ENCODE measurements around the gene ECM2.

ECM2 gene

DNA sequence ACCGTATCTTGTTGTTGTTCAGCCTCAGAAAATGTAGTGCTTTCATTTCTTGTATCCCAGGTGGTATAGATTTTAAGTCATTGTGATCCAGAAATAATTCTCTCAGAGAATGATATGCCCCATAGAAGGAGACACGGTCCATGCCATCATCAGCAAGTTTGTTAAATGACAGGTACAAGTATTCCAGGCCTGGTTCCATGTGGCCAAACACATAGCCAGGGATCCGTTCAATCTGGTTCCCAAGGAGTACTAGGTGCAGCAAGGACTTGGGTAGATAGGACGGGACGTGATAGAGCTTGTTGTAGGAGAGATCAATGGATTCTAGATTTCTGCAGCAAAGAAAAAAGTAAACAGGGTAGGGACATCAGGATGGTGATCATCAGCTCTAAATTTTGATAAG is 35.1 kb downstream of the ECM2 start:
- DNase-seq (ENCODE audit: low read depth): no peak

DNA sequence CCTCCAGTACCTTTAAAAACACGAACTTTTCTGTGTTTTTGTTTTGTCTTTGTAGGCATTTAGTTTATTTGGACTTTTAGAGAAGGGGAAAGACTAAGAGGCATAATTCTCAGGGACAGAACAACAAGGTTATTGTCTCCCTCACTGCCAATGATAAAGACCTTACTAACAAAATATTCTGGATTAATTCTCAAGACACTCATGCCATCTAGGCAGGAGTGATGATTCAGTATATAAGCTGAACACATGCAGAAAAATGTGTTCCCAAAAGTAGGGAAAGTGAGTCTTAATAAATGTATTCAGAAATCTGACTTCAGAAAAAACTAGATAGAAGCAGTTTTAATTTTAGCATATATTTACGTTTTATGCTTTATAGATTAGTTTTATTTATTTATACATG is 36.1 kb downstream of the ECM2 start:
- no peak for DNase-seq (ENCODE audit: low read depth)

DNA sequence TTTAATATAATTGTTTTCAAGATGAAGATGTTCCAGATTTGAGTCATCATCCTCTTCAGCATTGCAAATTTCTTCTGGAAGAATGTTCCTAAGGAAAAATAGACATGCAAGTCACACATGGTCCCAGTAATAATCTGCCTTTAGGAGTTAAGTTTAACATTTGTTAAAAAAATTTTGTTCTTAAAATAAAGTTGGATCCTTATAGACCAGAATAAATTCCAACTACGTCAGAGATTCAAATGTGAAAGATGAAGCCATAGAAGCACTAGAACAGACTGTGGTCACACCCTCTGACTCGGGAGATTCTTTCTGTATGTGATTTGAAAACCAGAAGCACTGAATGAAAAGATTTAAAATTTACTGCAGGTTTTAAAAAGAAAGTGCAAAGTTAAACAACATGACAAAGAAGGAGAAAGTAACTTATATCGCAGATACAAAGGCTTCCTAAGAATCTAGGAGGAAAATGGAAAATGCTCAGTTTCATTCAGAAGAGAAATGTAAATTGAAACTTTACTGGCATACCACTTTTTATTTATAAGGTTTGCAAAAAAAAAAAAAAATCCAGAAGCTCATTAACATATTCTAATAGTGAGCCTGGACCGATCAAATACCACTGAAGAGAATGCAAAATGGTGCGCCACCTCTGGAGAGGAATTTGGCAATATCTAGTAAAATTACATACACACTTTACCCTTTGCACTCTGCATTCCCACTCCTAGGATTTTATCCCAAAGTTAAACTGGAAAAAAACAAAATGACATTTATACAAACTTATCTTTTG is 39.2 kb downstream of the ECM2 start:
- no peak for DNase-seq (ENCODE audit: low read depth)

DNA sequence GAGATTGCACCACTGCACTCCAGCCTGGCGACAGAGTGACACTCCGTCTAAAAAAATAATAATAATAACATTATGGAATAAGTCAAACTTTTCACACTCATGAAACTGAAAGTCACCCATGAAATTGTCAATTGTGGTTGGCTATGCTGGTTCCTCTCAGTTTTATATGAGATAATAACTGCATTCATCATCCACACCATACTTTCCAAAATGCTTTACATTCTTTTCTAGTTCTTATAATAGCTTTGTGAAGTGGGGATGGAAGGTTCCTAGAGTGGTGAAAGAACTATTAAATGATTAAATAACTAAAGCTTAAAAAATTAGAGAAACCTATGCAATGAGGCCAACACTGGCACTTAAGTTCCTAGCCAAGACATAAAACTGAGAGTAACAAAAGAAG is 40.9 kb downstream of the ECM2 start:
- no peak for DNase-seq (ENCODE audit: low read depth)

DNA sequence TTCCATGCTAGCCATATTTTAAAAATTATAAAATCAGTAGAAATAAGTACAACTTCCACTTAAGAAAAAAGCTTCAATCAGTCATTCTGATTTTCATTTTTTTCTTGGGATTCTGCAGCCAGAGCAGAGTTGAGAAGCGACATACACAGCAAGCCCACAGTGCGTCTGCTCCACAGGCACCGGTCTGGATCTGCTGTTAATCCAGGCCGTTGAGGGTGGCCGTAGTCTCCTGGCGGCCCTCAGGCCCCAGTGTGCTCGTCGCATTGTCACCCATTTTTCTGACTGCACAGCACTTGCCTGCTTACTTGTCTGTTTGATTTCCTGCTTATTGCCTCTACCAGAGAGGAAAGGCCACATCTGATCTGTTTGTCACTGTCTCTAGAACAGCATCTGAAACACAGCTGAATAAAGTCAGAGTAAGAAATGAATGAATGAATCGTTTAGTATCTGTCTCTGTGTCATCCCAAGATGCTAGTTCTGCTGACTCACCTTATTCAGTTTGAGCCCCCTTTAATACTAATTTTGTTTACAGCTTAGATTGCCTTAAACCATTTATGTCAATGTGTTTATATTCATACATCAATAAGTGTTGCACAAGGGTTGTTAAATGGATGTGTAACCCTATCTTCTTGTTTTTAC is 41.9 kb downstream of the ECM2 start:
- no peak for DNase-seq (ENCODE audit: low read depth)

DNA sequence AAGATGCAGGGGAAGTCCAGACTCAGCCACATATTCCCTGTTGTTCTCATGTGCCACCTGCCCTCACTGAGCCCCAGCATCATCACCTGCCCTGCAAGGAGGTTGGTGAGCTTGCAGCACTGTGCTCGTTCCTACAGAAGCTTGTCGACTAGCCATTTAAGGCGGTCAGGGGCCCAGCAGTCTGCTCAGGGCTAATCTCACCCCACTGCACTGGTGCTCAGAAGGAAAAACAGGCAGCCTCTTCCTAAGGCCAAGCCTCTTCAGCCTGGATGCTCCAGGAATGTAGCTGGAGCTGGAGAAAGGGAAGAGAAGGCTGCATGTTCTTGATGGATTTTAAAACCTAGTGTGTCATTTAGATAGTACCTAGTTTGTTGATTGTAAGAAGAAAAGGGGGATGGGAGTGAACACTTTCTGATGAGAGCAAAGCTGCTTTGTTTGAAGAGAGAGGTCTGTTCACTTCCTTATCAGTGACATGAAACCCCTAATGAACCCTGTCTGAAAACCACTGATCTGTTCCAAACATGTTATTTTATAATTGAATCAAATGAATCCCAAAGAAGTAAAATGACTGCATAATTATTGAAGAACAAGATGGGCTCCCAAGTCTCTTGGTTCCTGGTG is 42.9 kb downstream of the ECM2 start:
- no peak for DNase-seq (ENCODE audit: low read depth)

DNA sequence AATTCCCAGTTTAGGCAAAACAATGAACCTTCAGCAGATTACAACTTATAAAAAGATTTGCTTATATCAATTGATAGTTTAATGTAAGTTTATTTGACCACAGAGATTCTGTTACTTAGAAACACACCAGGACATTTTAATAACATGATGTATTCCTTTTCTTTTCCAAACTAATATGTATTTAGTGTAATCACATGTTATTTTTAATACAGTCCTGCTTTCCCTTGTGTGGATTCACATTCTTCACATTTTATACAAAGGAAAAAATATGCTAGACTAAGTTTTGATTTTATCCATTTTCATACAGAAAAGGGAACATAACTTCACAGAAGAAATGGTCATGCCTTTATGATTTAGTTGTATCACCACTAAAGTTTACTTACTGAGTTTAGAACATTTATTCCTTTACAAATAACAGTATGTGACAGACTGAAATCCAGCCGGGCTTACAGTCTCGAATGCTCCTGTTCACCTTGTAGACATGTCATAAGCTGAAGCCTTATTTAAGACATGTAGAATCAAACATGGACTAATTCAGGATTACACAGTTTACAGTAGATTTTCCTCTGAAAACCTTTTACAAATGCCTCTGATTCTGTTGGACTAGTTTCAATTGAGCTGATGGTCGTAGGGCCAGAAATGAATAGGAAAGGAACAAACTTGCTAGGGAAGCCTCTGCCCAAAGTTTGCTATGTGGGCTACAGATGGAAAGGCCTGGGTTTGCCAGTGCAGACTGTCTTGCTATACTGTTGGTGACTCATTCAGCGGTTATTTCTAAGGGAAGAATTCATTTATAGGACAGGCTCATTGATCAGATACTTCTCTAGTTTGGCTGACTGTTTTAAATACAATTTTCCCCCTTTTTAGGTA is 46.9 kb downstream of the ECM2 start:
- no peak for DNase-seq (ENCODE audit: low read depth)

DNA sequence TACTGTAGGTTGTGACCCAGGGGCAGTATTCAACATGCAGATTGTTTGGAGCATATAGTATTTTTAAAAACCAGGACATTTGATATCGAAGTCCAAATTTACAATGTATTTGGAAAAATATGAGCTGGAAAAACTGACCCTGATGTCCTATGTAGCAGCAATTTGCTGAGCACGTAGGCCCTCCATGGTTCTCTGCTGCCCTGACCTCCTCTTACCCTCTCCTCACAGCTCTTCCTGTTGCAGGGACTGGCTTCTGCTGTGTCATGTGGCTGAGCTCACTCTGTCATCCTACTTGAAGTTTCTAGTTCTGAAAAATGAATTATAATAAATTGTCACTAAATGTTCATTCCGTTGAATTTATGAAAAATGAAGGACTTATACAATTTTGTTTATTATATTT is 49.4 kb downstream of the ECM2 start:
- DNase-seq (ENCODE audit: low read depth): no peak

DNA sequence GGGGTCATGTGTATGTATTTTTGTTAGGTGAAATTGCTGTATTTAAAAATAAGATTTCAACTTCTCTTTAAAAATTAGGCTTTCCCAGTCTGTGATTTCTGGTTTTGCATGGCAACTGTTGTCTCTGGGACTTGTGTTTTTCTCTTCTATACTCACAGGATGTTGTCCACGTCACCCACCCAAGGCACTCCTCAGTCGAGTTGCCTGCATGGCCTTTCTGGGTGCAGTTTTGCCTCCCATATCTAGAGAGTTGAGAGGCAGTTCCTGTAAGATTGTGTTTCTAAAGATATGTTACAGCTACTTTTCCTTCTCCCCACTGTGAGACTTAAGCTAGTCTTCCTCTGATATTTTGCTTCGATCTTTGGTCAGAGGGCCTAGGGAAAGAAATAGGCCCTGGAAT is 51.2 kb downstream of the ECM2 start:
- no peak for DNase-seq (ENCODE audit: low read depth)

DNA sequence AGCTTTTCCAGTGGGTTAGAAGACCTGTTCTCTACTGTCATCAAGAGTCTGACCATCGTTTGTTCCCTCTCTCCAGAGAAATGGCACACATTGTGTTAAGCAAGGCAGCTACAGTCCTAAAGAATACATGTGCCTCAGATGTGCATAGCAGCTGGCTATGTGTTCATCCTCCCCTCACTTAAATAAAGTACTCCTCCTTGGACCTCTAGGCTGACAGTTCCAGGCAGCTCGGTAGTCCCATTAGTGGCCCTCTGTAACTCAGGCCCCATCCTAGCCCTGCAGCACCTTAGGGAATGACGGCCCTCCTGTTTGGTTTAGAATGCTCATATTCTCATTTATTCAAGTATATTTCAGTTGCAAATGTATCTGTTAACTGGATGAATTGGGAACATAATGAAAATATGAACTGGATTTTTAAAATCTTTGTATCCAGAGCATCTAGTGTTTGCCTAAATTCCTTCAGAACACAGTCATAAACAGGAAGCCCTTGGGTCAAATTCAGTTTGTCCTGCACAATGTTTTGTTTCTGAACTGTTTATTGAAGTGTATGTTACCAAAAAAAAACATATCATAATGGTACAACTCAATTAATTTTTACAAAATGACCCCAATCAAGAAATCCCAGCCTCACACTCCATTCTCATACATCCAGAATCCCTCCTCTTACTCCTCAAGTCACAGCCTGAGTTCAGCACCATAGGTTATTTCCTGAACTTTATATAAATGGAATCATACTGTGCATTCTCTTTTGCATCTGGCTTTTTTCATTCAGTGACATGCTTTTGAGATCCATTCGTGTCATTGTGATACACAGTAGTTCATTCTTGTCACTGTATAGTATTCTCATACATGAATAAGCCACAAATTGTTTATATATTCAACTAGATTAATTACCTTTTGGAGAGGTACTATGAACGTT is 51.9 kb downstream of the ECM2 start:
- no peak for DNase-seq (ENCODE audit: low read depth)

DNA sequence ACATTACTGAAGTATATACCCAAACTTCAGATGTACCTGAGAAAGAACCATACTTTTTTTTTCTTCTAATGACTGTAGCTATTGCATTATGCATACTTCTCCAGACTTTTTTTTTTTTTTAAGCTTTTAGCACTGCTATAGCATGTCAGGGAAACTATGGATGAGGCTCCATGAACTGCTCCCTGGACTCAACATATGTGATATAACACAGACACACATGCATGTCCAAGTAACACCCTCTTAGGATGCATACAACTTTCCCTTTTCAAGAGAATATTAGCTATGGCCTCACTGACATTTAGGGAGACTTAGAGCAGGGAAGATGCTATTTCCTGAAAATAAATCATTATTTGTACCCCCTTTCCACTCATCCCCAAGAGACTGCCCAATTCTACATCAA is 53.0 kb downstream of the ECM2 start:
- DNase-seq (ENCODE audit: low read depth): no peak

DNA sequence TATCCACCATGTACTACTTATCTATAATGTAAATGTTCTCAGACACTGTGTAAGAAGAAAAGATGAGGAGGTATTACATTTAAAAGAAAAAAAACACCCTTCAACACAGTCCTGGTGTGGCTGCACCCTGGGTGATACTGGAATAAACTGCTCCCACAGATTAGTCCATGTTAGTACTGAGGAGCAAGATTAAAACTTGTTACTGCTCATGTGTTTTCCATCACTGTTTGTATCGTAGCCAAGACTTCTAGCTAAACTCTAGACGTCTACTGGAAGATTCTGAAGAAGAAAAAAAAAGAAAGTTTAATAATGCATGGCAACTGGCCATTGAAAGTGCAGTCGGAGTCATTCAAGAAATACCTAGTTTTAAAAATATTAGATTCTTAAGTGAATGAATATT is 53.5 kb downstream of the ECM2 start, which contains the start of gene ASPN:
Gene ASPN (minus strand): TSS at position 178 of the 400 bp plus-strand sequence.
- DNase-seq (ENCODE audit: low read depth): no peak

DNA sequence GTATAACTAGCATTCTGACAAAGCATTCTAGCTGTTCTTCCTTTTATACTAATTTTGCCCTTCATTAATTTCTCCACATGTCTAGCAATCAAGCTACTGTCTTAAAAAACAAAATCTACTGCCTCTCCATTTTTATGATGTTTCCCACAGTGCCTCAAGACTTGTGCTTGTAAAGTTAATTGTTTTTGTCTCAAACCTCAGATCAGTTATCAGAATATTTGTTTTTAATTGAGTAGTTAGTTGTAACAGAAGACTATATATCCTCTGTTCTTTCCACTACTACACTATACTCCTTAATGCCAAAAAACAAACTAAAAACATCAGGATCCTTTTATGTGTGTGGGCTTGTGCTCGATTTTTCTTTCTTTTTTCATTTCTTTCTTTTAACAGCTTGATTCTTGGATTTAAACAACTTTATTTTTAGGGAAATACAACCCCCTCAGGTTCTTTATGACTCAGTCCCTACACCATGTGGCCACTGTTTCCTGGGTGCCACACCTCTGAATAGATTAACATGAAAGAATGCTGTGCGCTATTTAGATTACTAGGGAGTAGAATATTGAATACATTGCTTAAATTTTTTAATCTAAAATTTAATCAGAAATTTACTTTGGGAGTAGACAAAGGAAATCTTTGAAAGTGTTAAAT is 54.7 kb downstream of the ECM2 start:
- no peak for DNase-seq (ENCODE audit: low read depth)

DNA sequence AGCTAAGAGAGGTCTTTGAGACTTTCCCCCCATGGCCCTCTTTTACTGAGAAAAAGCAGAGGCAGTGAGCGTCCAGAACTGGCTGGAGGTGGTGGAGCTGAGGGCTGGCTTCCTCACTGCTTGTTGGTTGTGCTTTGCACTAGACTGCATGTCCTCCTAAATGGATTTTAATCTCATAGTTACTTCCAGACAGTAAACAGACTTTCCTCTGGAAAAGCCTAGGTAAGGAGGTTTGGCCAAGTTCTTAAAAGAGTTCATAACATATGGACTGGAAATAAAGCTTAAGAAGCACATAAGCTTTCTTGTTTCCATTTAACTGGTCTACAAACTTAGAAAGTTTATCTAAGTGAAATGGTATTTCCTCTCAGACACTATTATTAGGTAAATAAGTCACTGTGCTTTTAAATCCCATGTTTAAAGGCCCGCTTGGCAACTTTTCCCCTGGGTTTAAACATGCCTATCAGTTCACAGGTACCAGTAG is 55.5 kb downstream of the ECM2 start:
- DNase-seq (ENCODE audit: low read depth): no peak

DNA sequence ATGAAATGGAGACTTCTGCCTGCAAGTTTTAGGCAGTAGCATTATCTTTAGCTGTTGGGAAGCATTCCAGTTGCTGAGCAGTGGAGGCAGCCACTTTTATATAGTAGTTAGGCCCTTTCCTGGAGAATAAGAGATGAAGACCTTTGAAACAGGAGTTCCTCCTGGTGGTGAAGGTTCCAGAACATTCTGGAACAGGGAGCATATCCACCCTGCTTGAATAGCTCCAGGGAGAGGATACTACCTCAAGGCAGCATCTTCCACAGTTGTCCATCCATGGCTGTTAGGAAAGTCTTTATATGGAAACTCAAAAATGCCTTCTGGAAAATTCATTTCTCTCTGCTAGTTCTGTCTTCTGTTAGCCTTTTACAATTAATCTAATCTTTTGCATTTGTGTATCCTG is 56.4 kb downstream of the ECM2 start:
- DNase-seq (ENCODE audit: low read depth): no peak

DNA sequence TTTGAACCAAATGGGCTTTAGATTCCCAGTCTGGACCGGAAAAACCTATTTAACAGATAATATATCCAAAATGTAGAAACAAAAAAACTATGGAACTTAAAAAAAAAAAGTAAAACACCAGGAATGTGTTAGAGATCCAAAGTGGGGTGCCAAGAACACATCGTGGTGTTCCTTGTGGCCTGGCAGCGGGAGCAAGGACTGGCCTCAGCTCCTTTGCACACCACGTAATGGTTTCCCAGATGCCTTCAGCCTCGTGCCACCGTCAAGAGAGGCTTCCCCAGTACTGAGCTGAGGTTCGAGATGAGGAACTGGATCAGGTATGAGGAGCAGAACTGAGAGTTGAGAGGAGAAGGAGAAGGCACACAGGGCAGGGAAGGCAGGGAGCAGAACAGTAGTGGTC is 57.0 kb downstream of the ECM2 start:
- no peak for DNase-seq (ENCODE audit: low read depth)

DNA sequence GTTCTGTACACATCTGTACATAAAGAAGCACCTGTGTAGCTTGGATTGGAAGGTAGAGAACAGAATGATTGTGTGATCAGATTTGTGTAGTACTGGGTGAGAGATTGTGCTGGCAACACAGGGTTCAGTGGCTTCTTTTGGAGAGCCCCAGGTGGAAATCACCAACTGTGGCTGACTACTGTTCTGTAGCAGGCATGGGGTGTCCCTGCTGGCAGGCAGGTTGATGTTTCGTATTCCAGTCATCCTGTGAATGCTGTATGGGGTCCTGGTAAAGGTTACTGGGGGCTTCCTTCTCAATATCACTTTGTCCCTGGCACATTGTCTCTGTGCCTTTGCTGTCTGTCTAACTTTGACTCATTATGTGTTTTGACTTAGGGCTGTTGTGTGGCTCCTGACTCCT is 58.8 kb downstream of the ECM2 start:
- no peak for DNase-seq (ENCODE audit: low read depth)

DNA sequence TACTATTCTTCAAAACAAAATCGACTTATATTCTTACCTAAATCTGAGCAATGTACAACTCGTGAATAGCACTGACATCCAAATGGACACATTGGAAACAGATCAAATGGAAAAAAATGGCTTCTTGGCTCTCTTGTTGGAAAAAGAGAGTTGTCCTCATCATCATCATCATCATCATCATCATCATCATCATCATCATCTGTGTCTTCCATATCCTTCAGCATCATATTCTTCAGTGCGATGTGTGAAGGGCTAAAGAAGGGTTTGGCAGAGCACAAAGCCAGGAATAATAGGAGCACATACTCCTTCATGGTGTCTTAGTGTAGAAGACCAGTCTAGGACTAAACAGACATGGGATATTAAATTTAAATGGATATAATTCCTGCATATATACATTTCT is 61.2 kb downstream of the ECM2 start:
- DNase-seq (ENCODE audit: low read depth): no peak

DNA sequence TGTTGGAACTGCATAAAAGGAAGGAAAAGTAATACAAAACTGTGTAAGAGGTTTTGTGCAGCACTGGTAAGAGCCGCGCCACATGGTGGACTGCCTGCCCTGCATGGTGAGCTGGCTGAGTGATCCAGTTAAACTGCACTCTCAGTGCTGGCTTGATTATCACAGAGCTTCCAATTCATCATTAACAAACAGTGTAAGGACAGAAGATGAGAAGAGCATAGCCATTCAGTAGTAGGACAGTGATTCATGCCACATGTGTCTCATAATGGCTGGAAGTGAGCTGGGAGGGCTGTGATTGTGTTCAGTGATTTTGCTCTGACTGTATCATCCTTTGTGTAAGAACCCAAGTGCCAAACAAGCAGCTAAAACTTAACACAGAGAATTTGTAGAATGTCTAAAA is 67.6 kb downstream of the ECM2 start:
- DNase-seq (ENCODE audit: low read depth): no peak

DNA sequence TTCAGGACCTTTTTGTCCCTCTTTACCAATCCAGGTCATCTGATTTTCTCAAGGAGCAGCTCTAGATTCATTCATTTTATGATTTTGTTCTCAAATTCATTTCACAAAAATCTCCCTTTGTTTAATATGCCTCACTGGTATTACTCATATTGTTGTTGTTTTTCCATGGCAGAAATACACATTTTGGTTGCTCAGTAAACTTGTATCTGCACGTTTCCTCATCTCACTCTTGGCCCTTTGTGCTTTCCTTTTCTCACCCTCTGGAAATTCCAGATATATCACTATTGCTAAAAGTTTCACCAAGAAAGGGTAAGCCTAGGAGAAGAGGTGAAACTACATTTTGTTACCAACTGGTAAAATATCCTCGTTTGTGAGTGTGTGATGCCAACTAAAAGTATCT is 68.3 kb downstream of the ECM2 start:
- DNase-seq (ENCODE audit: low read depth): no peak

DNA sequence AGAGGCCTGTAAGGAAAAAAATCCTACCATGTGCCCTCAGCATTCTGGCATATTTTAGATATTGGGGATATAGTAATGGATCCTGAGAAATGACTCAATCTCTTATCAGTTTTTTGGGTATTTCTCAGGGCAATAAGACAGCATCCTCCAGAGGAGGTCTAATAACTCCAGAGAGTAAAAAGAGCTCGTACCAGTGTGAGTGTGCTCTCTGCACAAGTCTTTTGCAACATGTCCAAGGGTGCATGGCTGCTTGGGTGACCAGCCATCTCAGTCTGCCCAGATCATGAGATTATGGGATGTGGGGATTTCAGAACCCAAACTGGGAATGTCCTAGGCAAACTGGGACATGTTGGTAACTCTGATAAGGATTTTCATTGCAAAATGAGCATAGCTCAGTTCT is 68.7 kb downstream of the ECM2 start:
- no peak for DNase-seq (ENCODE audit: low read depth)
